ENCODE measurements around the gene CUL2.

The CUL2 gene

GRCh38 chr10:34964166-34964800, 125.9 kb downstream of the CUL2 start:
- no peak overlapping the region for H3K4me3 ChIP-seq (ENCODE audit: low read depth, low read length)
- no peak for DNase-seq (ENCODE audit: low read depth)

DNA sequence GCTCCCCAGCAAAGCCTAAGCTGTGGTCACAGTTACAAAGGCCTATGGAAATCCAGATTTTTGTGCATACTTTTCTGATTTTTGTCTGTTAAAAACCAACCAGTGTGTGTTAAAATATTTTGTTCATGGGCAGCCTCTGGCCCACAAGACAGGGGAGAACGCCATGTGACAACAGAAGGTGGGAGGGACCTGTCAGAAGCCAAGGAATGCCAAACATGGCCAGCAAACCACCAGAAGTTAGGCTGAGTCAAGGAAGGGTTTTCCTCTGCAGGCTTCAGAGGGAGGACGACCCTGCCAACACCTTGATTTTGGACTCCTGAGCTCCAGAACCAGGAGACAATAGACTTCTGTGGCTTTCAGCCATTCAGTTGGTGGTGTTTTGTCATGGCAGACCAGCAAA, 127.3 kb downstream of the CUL2 start:
- no peak for DNase-seq (ENCODE audit: low read depth)
- no peak overlapping the region for H3K4me3 ChIP-seq (ENCODE audit: low read depth, low read length)

DNA sequence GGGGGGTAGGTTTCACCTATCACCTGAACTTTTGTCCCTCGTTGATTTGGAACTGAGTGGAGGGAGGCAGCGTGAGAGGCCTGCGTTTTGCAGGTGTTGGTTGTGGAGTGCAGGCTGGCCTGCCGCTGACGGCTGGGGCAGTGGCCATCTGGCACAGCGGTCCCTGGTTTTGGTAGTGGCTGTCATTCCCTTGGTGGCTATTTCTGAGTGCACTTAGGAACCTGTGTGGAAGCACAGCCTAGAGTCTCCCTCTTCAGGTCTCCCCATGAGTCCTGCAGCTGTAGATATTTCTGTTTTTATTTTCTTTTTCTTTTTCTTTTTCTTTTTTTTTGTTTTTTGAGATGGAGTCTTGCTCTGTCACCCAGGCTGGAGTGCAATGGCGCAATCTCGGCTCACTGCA, 129.2 kb downstream of the CUL2 start:
- no peak for DNase-seq (ENCODE audit: low read depth)

DNA sequence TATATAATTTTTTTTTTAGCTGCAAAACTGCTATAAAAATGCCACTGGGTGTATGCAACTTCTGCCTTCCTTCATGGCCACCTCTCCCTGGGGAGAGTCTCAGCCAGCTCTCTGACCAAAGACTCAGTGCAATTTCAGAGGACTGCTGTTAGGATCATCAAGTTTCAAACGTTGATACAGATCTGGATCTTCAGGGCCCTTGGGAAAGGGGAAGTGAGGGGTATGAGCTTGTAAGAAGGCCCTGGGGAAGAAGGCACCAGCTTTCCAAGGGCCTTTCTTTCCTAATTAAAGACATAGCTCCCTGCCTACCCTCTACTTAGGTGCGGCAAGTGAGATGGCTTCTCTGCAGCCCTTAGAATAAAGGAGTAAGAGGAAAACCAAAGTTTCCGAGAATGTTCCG, 130.4 kb downstream of the CUL2 start:
- no peak overlapping the region for H3K4me3 ChIP-seq (ENCODE audit: low read depth, low read length)
- no peak for DNase-seq (ENCODE audit: low read depth)

More for the DNA sequence above, 129.2 kb downstream of the CUL2 start:
- H3K4me3 ChIP-seq (ENCODE audit: low read depth, low read length): no peak overlapping the region

DNA sequence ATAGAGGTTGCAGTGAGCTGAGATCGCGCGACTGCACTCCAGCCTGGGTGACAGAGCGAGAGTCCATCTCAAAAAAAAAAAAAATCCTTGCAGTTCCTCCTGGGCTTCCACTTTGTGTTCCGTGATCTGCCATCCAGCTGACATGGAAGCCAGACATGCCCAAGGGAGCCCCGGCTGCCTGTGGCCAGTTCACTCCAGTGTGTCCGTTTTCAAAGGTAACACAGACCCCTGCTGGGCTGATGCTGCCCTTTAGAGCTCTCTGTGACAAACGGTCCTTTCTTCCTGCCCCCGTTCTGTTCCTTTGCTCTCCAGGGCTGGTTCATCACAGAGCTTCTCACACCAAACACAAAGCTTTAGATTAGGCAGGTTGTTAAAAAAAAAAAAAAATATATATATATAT, 130.8 kb downstream of the CUL2 start:
- H3K4me3 ChIP-seq (ENCODE audit: low read depth, low read length): no peak overlapping the region
- DNase-seq (ENCODE audit: low read depth): no peak

Data from skeletal muscle cell (primary cell).